ENCODE measurements around the gene MRPL23.

Gene MRPL23

DNA sequence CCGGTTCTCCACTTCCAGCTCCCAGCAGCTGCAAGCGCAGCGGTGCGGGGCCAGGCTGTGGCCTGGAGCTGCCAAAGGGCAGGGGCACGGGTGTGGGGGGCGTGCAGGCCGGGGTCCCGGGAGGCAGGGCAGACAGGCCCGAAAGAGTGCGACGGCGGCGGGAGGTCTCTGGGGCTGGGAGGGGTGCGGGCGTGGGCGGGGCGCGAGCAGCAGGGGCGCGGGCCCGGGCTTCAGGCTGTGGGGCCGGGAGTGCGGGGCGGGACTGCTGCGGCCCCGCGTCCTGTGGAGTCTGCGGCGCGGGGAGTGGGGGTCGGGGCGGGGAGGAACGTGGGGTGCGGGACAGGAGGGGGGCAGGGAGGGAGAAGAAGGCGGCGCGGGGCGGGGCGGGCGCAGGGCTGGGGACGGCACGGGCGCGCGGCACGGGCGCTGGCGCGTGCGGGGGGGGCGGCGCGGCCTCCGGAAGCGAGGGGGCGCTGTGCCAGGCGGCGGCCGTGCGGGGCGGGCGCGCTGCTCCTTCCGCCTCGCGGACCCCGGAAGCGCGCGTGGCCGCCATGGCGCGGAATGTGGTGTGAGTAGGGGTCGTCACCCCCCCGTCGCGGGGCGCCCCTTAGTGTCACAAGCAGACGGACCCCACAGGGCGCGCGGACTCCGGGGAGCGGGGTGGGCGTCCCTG is at the start of gene MRPL23:
TSS of gene MRPL23 (plus strand) at position 521 of the 673 bp plus-strand sequence. CDS start at position 552, 31 bp downstream.
- no peak for DNase-seq (ENCODE audit: low spot score)

DNA sequence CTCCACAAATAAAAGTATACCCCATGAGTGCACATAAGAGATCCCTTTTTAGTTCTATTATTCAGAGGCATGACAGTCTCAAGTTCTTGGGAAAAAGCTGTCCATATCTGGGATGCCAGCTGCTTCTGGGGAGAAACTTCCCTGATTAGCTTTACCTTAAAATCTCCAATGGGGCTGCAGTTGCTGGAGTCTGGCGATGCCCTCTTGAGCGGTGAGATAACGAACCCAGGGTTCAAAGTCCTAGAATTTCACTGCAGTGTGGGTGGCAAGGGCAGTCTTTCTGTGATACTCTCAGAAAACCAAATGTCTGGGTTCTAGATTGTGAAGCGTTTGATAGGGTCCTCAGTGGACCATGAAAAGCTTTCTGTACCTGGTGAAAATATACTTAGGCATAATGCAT is 48.0 kb upstream of the MRPL23 start:
- DNase-seq (ENCODE audit: low spot score): no peak

- DNase-seq (ENCODE audit: low spot score): no peak
Observed at GRCh38 chr11:1899686-1900085, 47.4 kb upstream of the MRPL23 start.

GRCh38 chr11:1906181-1906580 is 41.0 kb upstream of the MRPL23 start:
- DNase-seq (ENCODE audit: low spot score): no peak

DNA sequence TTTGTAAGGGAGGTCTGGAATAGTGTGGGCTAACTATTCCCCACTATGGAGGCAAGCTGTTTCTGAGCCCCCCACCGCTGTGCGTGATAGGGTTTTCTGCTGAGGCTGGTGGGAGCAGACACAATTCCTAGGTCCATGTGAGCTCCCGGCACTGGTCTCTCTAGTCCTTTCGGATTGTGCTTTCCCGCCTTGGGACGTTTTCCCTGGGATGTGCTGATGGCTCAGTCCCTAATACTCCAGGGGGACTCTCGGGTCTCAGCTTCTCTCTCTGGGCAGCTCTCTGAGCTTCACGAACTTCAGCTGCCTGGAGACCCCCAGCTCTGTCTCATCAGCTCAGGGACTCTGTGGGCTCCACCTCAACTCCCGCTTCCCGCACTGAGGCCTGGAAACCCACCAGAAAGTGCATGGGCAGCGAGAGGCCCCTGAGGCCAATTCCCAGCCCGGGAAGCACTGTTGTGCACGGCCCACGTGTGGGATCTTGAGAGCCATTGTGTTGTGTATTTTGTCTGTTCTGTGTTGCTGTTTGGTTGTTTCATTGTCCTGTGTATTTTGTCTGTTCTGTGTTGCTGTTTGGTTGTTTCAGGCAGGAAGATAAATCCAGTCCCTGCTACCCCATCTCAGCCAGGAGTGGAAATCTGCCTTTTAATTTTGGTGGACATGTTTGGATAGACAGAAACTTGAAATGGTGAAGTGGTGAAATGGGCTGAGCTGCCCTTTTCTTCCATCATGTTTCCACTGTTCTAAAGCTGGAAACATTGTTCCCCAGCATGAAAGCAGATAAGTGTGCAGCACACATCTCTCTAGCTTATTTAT is 40.3 kb upstream of the MRPL23 start:
- DNase-seq (ENCODE audit: low spot score): no peak

- DNase-seq (ENCODE audit: low spot score): no peak
Observed at GRCh38 chr11:1908618-1909017, 38.5 kb upstream of the MRPL23 start.

DNA sequence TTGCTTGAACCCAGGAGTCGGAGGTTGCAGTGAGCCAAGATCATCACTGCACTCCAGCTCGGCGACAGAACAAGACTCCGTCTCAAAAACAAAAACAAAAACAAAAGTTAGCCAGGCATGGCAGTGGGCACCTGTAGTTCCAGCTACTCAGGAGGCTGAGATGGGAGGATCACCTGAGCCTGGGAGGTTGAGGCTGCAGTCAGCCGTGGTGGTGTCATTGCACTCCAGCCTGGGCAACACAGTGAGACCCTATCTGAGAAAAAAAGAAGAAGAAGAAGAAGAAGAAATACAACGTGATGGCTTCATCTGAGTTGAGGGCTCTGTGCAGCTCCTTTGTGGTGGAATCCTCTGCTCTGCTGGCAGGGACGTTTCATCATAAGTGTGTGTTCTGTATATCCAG is 37.6 kb upstream of the MRPL23 start:
- DNase-seq (ENCODE audit: low spot score): no peak

DNA sequence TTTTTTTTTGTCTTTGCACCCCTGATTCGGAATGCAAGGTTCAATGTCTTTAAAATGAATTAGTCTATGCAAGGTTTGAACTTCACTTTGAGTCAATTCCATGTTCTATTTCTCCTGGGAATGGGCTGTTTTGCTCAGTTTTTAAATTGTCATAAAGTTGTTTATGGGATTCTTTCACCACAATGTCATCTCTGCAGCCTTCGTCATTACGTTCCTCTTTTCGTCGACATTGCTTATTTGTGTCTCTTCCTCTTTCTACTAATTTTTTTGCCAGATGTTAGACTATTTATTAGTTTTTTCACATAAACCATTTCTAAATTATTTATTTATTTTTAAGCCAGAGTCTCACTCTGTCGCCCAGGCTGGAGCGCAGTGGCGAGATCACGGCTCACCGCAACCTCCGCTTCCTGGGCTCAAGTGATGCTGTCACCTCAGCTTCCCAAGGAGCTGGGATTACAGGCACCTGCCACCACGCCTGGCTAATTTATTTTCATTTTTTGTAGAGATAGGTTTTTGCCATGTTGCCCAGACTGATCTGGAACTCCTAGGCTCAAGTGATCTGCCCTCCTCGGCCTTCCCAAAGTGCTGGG is 34.7 kb upstream of the MRPL23 start:
- DNase-seq (ENCODE audit: low spot score): no peak

DNA sequence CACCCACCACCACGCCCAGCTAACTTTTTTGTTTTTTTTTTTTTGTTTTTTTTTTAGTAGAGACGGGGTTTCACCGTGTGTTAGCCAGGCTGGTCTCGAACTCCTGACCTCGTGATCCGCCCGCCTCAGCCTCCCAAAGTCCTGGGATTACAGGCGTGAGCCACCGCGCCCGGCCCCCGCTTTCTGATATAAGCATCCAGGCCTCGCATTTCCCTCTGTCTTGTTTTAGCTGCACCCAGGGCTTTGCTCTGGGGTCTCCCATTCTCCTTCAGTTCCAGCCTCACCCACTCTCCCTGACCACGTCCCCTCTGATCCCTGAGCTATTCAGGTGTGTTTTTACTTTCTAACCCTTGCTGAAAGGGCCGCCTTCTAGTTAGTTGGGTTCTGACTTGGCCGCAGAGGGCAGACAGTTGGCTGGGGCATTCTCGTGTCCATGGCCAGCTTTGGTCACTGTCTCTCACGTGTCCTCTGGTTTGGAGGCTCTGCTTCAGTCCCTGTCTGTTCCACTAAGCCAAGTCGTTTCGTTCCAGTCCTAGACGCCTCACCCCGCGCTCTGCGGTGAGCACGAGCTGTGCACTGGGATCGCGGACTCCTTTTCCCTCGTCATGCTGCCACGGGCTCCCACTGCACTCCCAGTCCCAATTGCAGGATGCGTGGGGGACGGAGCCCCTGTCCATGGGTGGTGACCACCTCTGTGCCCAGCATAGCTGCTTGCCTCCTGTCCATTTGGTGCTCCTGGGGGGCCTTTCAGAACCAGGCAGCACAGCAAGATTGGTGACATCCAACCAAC is 33.7 kb upstream of the MRPL23 start:
- no peak for DNase-seq (ENCODE audit: low spot score)

DNA sequence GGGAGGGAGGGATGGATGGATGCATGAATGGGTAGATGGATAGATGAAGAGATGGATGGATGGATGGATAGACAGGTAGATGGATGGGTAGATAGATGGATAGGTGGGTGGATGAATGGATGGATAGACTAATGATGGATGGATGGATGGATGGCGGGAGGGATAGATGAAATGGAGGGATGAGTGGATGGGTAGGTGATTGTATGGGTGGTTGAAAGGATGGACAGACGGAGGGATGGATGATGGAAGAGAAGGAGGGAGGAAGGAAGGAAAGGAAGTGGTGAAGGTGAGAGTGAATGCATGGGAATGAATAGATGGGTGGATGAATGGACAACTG is 31.4 kb upstream of the MRPL23 start:
- no peak for DNase-seq (ENCODE audit: low spot score)

DNA sequence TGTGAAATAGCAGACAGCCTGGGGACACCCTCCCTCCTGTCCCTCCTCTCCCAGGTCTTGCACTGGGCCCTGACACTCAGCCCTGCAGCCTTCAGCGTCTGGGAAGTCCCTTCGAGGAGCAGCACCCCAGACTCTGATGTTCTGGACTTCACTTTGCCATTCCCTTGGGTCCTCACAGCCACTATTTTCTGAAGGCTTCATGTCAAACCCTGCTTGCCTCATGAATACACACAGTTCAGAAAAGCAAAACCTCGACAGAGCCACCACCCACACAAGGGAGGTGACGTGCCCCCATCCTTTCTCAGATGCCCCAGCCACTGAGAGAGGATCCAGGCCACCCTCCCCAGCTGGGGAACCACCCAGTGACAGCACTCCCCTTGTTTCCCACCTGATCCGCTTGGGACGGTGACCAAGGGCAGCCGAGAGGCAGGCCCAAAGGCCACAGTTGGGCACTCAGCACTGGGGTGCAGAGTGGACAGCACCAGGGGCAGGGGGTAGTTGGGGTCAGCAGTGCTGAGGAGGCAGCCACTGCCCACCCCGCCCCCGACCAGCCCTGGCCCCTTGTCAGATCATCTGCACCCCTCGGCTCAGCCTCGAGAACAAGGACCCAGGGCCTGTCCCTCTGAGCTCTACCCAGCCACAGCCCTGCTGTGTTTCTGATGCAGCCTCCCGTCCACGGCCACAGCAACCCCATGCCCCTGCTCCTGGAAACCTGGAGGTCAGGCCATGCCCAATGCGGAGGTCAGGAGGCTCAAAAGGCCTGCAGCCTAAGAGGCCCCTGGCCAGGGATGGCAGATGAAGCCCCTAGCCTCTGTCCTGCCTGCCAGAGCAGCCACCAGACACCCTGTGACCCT is 30.8 kb upstream of the MRPL23 start:
- no peak for DNase-seq (ENCODE audit: low spot score)

DNA sequence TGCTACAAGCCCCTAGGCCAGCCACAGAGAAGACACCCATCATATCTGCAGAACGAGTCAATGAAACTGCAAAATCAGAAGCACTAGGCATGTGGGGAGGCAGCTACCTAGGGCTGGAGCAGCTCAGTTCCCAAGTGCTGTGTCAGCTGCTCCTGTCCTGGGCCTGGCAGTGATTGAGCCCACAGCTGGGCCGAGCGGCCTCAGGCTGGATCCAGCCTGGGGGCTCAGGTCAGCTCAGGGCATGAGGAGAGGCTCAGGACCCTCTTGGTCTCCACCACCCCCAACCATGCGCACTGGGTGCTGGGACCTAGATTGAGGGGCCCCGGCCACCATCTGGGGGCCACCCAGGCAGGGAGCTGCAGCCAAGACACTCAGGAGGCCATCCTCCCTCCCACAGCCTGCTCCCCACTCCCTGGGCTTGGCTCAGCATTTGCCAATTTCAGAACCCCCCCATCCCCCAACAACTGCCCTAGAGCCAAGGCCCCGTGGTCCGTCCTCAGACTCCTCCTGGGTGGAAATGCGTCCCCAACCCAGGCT is 30.1 kb upstream of the MRPL23 start:
- no peak for DNase-seq (ENCODE audit: low spot score)

DNA sequence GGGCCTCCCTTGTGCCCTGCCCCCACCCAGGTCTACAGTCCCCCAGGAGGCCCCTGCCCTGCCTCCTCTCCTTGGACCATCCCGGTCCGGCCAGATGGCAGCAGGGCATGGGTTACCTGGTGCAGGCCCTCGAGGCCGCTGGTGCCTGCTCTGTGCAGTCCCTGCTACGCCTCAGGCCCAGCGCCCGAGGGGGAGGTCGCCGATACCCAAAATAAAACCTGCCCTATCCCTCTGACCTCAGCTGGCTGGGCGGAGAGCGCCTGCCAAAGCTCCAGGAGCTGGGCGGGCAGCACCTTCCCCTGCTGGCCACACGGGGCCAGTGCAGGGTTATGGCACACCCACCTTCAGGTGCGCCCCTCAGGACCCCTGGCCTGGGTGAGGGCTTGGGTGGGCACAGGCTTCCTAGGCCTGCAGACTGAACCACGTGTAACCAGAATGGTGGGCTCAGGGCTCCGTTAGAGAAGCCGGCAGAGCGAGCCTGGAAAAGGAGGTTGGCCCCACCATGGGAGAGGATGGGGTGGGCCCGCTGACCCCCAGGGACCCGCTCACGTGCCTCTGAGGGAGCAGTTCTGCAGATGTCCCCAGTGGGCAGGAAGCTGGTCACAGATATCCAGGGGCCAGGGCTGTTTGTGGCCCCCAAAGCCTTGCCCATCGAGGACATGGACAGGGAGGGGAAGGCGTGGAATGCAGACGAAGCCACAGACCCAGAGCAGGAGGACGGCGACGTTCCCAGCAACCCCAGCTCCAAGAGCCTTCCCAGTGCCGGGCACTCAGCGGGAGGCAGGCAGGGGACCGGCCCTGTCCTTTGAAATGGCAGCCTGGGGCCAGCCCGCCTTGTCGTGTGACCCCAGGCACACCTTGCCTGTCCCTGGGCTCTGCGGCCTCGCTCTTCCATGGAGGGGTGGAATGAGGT is 29.4 kb upstream of the MRPL23 start:
- no peak for DNase-seq (ENCODE audit: low spot score)

- no peak for DNase-seq (ENCODE audit: low spot score)
Observed at GRCh38 chr11:1918436-1919315, 28.5 kb upstream of the MRPL23 start.

DNA sequence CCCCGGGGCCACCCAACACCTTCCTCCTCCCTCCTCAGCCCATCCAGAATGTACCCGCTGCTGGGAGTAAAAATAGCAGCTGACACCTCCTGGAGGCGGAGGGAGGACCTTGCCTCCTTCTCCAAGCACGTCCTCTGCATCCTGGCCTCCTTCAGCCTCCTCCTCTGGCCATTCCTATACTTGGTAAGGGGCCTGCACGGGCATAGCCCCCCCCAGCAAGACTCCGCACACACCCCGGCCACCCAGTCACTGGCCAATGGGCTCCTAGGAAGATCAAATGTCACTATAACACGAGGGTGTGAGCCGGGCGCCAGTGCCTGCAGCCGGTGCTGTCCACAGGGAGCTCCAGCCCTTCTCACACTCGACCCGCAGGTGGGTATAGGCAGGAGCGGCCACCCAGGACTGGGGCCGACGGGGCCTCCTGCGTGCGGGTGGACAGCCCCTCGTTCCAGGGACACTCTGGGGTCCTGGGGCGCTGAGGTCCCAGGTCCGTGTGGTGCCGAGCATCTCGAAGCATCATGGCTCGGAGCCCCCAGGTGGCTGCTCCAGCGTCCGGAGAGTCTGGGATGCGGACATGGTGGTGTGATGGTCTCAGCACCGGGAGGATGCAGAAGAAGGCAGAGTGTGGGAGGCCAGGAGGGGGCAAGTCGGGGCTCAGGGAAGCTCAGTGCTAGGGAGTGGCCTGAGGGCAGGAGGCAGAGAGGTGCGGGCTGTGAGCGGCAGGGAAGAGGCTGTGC is 27.6 kb upstream of the MRPL23 start, which contains the start of gene TNNT3:
TSS of gene TNNT3 (plus strand) at position 313 of the 737 bp plus-strand sequence. CDS start 3,172 bp downstream, outside the sequence.
- no peak for DNase-seq (ENCODE audit: low spot score)

- no peak for DNase-seq (ENCODE audit: low spot score)
Observed at GRCh38 chr11:1920128-1920908, 26.8 kb upstream of the MRPL23 start.

- DNase-seq (ENCODE audit: low spot score): no peak
Observed at GRCh38 chr11:1920909-1921573, 26.1 kb upstream of the MRPL23 start.
